ENCODE data around the gene MS4A5. TPM values are rescaled to one million over a fixed set of nuclear protein-coding genes. Genes with fewer than 3 reads are reported as not detected.

Gene MS4A5
- total RNA-seq, 1 donor from 2014 or later, result not detected

- H3K4me1 Mint-ChIP-seq, result no peaks in the 10 kb centered on the region
- H3K4me3 Mint-ChIP-seq, result no peak within 1 kb of the TSS
- no peak within 1 kb of the TSS for H3K27ac Mint-ChIP-seq
- Histone ChIP-seq H3K4me1 (no peaks in the 10 kb centered on the region), H3F3A (ENCODE audit: low read depth) (no peaks in the 10 kb centered on the region), H2AFZ (replicated peaks) (no peak within 1 kb of the TSS), H4K20me1 (ENCODE audit: low read depth) (no peaks in the 10 kb centered on the region), H3K79me2 (ENCODE audit: low read depth) (no peaks in the 10 kb centered on the region), H3K4me2 (no peak within 1 kb of the TSS), H3K27ac (no peak within 1 kb of the TSS), H3K9ac (no peak within 1 kb of the TSS), H3K9me3 (ENCODE audit: low read depth) (no peaks in the 10 kb centered on the region), H3K36me3 (no peaks in the 10 kb centered on the region), H3K27me3 (no peaks in the 10 kb centered on the region), H3K4me3 (no peak within 1 kb of the TSS)
- TF ChIP-seq EZH2phosphoT487 (IDR thresholded peaks at IDR 0.05) (no peak), CTCF (IDR thresholded peaks at IDR 0.05) (no peak), EZH2 (IDR thresholded peaks at IDR 0.05) (no peak)
- no peaks in the 10 kb centered on the region for H3K36me3 Mint-ChIP-seq
- no peaks in the 10 kb centered on the region for H3K27me3 Mint-ChIP-seq (ENCODE audit: insufficient read depth, low read depth)
- no peaks in the 10 kb centered on the region for H3K9me3 Mint-ChIP-seq
- no peak for DNase-seq (ENCODE audit: low spot score)
Measured at GRCh38 chr11:60492488-60493009, 63.2 kb downstream of the MS4A5 start, which contains the start of gene MS4A12. TSS of gene MS4A12 (plus strand) at chr11:60492778. CDS start at chr11:60497319, 4,541 bp downstream.

GRCh38 chr11:60493454-60493853 is 64.1 kb downstream of the MS4A5 start:
- Histone ChIP-seq H3K9me3 (ENCODE audit: low read depth) (no peaks in the 10 kb centered on the region), H3K27me3 (no peaks in the 10 kb centered on the region), H3K27ac (no peak overlapping the region), H3K4me2 (no peak overlapping the region), H3K4me1 (peaks cover 3% of the 10 kb centered on the region), H3K79me2 (ENCODE audit: low read depth) (no peaks in the 10 kb centered on the region), H4K20me1 (ENCODE audit: low read depth) (no peaks in the 10 kb centered on the region), H3K36me3 (no peaks in the 10 kb centered on the region), H3F3A (ENCODE audit: low read depth) (no peaks in the 10 kb centered on the region), H3K4me3 (no peak overlapping the region), H2AFZ (replicated peaks) (no peak overlapping the region), H3K9ac (no peak overlapping the region)
- peaks cover 2% of the 10 kb centered on the region for H3K4me1 Mint-ChIP-seq
- no peaks in the 10 kb centered on the region for H3K27me3 Mint-ChIP-seq (ENCODE audit: insufficient read depth, low read depth)
- no peak for DNase-seq (ENCODE audit: low spot score)
- H3K4me3 Mint-ChIP-seq, result no peak overlapping the region
- no peak overlapping the region for H3K27ac Mint-ChIP-seq
- TF ChIP-seq EZH2phosphoT487 (IDR thresholded peaks at IDR 0.05) (no peak), EZH2 (IDR thresholded peaks at IDR 0.05) (no peak), CTCF (IDR thresholded peaks at IDR 0.05) (no peak)
- no peaks in the 10 kb centered on the region for H3K9me3 Mint-ChIP-seq
- H3K36me3 Mint-ChIP-seq, result no peaks in the 10 kb centered on the region

Other genes starting within 250 kb of the MS4A5 start
- gene MS4A6A, start 246.5 kb upstream of the MS4A5 start, total RNA-seq (ENCODE audit: low replicate concordance), result not detected in 2 replicates
- gene MS4A4E, start 186.4 kb upstream of the MS4A5 start, total RNA-seq (ENCODE audit: low replicate concordance), result not detected in 2 replicates
- not detected in 2 replicates for gene MS4A4A, start 148.9 kb upstream of the MS4A5 start, total RNA-seq (ENCODE audit: low replicate concordance)
- gene MS4A6E, start 102.3 kb upstream of the MS4A5 start, total RNA-seq (ENCODE audit: low replicate concordance), result not detected in 2 replicates
- gene MS4A7, start 51.0 kb upstream of the MS4A5 start, total RNA-seq (ENCODE audit: low replicate concordance), result not detected in 2 replicates
- gene MS4A14, start 33.1 kb upstream of the MS4A5 start, total RNA-seq (ENCODE audit: low replicate concordance), result not detected in 2 replicates
- not detected in 2 replicates for gene MS4A1, start 26.3 kb downstream of the MS4A5 start, total RNA-seq (ENCODE audit: low replicate concordance)
- gene MS4A12, start 63.2 kb downstream of the MS4A5 start, total RNA-seq (ENCODE audit: low replicate concordance), result not detected in 2 replicates
- gene MS4A13, start 85.8 kb downstream of the MS4A5 start, total RNA-seq (ENCODE audit: low replicate concordance), result not detected in 2 replicates